Measurements from ENCODE around the gene RAB10. TPM values are rescaled to one million over a fixed set of nuclear protein-coding genes. Genes with fewer than 3 reads are reported as not detected.

Gene RAB10
- total and polyA plus RNA-seq, 2 of the 13 experiments (the other 11 are each of a cell fraction or from before 2014, with no cell fraction given), result 48.2 to 120 TPM

- TF ChIP-seq ZNF281 (CRISPR knock-in tag; IDR thresholded peaks at IDR 0.05; ENCODE audit: borderline replicate concordance), result peak; percentile 92
- TF ChIP-seq ZMYM2 (CRISPR knock-in tag; IDR thresholded peaks at IDR 0.05), result peak; percentile 44; the same call in 1 of the 2 replicates
- TF ChIP-seq REXO4 (CRISPR knock-in tag; IDR thresholded peaks at IDR 0.05; ENCODE audit: borderline replicate concordance), result no peak
- TF ChIP-seq FOXA3 (CRISPR knock-in tag; IDR thresholded peaks at IDR 0.05), result peak; percentile 66; the same call in 1 of the 2 replicates
- peak; percentile 98; the same call in 1 of the 2 replicates for TF ChIP-seq POGK (CRISPR knock-in tag; conservative IDR thresholded peaks at IDR 0.05)
- TF ChIP-seq, protein P1, sequence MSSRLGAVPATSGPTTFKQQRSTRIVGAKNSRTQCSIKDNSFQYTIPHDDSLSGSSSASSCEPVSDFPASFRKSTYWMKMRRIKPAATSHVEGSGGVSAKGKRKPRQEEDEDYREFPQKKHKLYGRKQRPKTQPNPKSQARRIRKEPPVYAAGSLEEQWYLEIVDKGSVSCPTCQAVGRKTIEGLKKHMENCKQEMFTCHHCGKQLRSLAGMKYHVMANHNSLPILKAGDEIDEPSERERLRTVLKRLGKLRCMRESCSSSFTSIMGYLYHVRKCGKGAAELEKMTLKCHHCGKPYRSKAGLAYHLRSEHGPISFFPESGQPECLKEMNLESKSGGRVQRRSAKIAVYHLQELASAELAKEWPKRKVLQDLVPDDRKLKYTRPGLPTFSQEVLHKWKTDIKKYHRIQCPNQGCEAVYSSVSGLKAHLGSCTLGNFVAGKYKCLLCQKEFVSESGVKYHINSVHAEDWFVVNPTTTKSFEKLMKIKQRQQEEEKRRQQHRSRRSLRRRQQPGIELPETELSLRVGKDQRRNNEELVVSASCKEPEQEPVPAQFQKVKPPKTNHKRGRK (CRISPR knock-in tag; IDR thresholded peaks at IDR 0.05), result no peak; the same call in 1 of the 2 replicates
- TF ChIP-seq PHF21A (CRISPR knock-in tag; IDR thresholded peaks at IDR 0.05), result peak; percentile 80
- no peak for TF ChIP-seq IKZF1 (IDR thresholded peaks at IDR 0.05)
- TF ChIP-seq ISL2 (CRISPR knock-in tag; IDR thresholded peaks at IDR 0.05), result peak; percentile 86
- peak; percentile 93 for TF ChIP-seq ERF (CRISPR knock-in tag; IDR thresholded peaks at IDR 0.05)
- no peak for TF ChIP-seq HNF1A (IDR thresholded peaks at IDR 0.05; ENCODE audit: low read depth)
- TF ChIP-seq HNF1A (CRISPR knock-in tag; IDR thresholded peaks at IDR 0.05; ENCODE audit: borderline replicate concordance), result peak; percentile 88
- TF ChIP-seq, protein P2, sequence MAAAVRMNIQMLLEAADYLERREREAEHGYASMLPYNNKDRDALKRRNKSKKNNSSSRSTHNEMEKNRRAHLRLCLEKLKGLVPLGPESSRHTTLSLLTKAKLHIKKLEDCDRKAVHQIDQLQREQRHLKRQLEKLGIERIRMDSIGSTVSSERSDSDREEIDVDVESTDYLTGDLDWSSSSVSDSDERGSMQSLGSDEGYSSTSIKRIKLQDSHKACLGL (CRISPR knock-in tag; IDR thresholded peaks at IDR 0.05), result peak; percentile 89
These were observed at the start of gene RAB10 (continued) for GRCh38 chr2:26033818-26034636.

Measured in HepG2 (cell line).